ENCODE data around the gene ADH1C. TPM values are rescaled to one million over a fixed set of nuclear protein-coding genes. Genes with fewer than 3 reads are reported as not detected.
A peak's percentile ranks its signal among the peaks of the same experiment; 100 is the strongest.

ADH1C gene
- total RNA-seq, 4 donors from 2014 or later, result 0.75 to 12.6 (median 8.4) TPM

- Histone ChIP-seq H3K4me3 (no peak overlapping the region), H3K27ac (peak overlapping the region in 3 of 4 donors; percentile 64 to 81 (median 81)), H3K27me3 (no peaks in the 10 kb centered on the region), H3K4me1 (peaks cover 0 to 19% (median 0%) of the 10 kb centered on the region in 3 donors), H3K9me3 (peaks cover 0 to 4% (median 0%) of the 10 kb centered on the region in 3 donors), H3K36me3 (no peaks in the 10 kb centered on the region)
- no peak for DNase-seq
- 71 to 93% methylated on average over 7 of the region's 7 CpGs for WGBS, 2 donors
- no peak for TF ChIP-seq CTCF (IDR thresholded peaks at IDR 0.05)
- no peak for TF ChIP-seq POLR2A (IDR thresholded peaks at IDR 0.05)
- intact Hi-C loops (cut with DNase I), result no loop called here
These were observed 51.0 kb downstream of the ADH1C start for GRCh38 chr4:99301376-99302164.

- H3K4me1 ChIP-seq, result peaks cover 0 to 19% (median 0%) of the 10 kb centered on the region in 3 donors
- H3K4me3 ChIP-seq, result no peak overlapping the region
- H3K27me3 ChIP-seq, result no peaks in the 10 kb centered on the region
- intact Hi-C loops (cut with DNase I), result no loop called here
- DNase-seq, result no peak
- no peaks in the 10 kb centered on the region for H3K36me3 ChIP-seq
- H3K9me3 ChIP-seq, result peaks cover 0 to 4% (median 0%) of the 10 kb centered on the region in 3 donors
- no peak for TF ChIP-seq POLR2A (IDR thresholded peaks at IDR 0.05)
- TF ChIP-seq CTCF (IDR thresholded peaks at IDR 0.05), result no peak
- 21 to 36% methylated on average over 4 of the region's 4 CpGs for WGBS, 2 donors
- H3K27ac ChIP-seq, result peak overlapping the region in 2 of 4 donors; percentile 74 to 81
These were observed 51.6 kb downstream of the ADH1C start for GRCh38 chr4:99300934-99301333.

- intact Hi-C loops (cut with DNase I), result no loop called here
- peaks cover 0 to 2% (median 0%) of the 10 kb centered on the region in 3 donors for H3K9me3 ChIP-seq
- no peak overlapping the region for H3K27ac ChIP-seq
- H3K4me3 ChIP-seq, result no peak overlapping the region
- no peak for DNase-seq
- TF ChIP-seq POLR2A (IDR thresholded peaks at IDR 0.05) (no peak), CTCF (IDR thresholded peaks at IDR 0.05) (no peak)
- peaks cover 0 to 3% (median 0%) of the 10 kb centered on the region in 3 donors for H3K4me1 ChIP-seq
- H3K27me3 ChIP-seq, result no peaks in the 10 kb centered on the region
- 71 to 78% methylated on average over 5 of the region's 5 CpGs for WGBS, 2 donors
- H3K36me3 ChIP-seq, result no peaks in the 10 kb centered on the region
These were observed 59.2 kb downstream of the ADH1C start for GRCh38 chr4:99293357-99293756.

GRCh38 chr4:99290848-99291786 is 61.4 kb downstream of the ADH1C start, which contains the start of gene ADH1A:
Gene ADH1A, minus strand, starts transcription at chr4:99290985. Its CDS starts 71 bp downstream, at chr4:99290914.
- H3K36me3 ChIP-seq, result no peaks in the 10 kb centered on the region

More at GRCh38 chr4:99290848-99291786, 61.4 kb downstream of the ADH1C start, which contains the start of gene ADH1A:
- Histone ChIP-seq H3K27me3 (no peaks in the 10 kb centered on the region), H3K27ac (no peak within 1 kb of the TSS), H3K4me3 (no peak within 1 kb of the TSS), H3K4me1 (peaks cover 0 to 3% (median 0%) of the 10 kb centered on the region in 3 donors), H3K9me3 (no peaks in the 10 kb centered on the region)
- TF ChIP-seq CTCF (IDR thresholded peaks at IDR 0.05) (no peak), POLR2A (IDR thresholded peaks at IDR 0.05) (no peak)
- intact Hi-C loops (cut with DNase I), result no loop called here
- WGBS, 2 donors, result 19 to 67% methylated on average over 1 to 3 of the region's 3 CpGs
- no peak for DNase-seq

Other genes starting within 250 kb of the ADH1C start
- 1 to 10 TPM in 2 of 4 donors, not detected in 2; 1.9 to 6.2 TPM for gene ADH4, start 208.4 kb downstream of the ADH1C start, total RNA-seq
- not detected for gene ADH6, start 133.5 kb downstream of the ADH1C start, total RNA-seq
- gene ADH1A, start 61.8 kb downstream of the ADH1C start, total RNA-seq, result not detected
- 100 to 1,000 TPM in 2 of 4 donors, 10 to 100 TPM in 2; 12.9 to 468 (median 181) TPM for gene ADH1B, start 31.3 kb downstream of the ADH1C start, total RNA-seq
- 100 to 1,000 TPM; 173 to 420 (median 318) TPM for gene ADH7, start 82.6 kb upstream of the ADH1C start, total RNA-seq
- gene C4orf17, start 158.3 kb upstream of the ADH1C start, total RNA-seq, result not detected
- gene TRMT10A, start 211.3 kb upstream of the ADH1C start, total RNA-seq, result 10 to 100 TPM in 1 of 4 donors, 1 to 10 TPM in 3; 2.7 to 12.2 (median 6.3) TPM
- gene MTTP, start 222.1 kb upstream of the ADH1C start, total RNA-seq, result under 1 TPM in 3 of 4 donors, not detected in 1; 0.13 to 0.41 (median 0.19) TPM